Common myeloid progenitor, CD34-positive (primary cell): ENCODE data around the gene PAX5.
"Not testable (repeated sequence)": the region's sequence is repeated elsewhere in the genome, so short reads cannot be mapped to it uniquely, and the experiment has no call there.

Source experiments
- CTCF ChIA-PET: fragments of 350-600 bp; sonication (Branson Sonifier 250); formaldehyde crosslinking; loops from one replicate; lab custom pipeline; 2021; ENCODE audit warnings: antibody characterized with exemption; lab: Charles Lee
- POLR2A ChIA-PET: fragments of 350-600 bp; sonication (Branson Sonifier 250); formaldehyde crosslinking; loops from one replicate; lab custom pipeline; 2021; ENCODE audit warnings: antibody characterized with exemption; lab: Charles Lee
- DNase-seq, 3 donors: peaks; one replicate each; pipeline versions ENCODE4 v3.0.0 to v3.0.0-alpha.2; 2013
- H3K27ac ChIP-seq, 2 experiments: 1 replicate in 1 of 2; 2 replicates in 1 of 2; pipeline ENCODE4 v1.7.0; 2013; ENCODE audit warnings: inconsistent platforms in 2 of 2, low read length in 2 of 2, mild to moderate bottlenecking in 2 of 2, low read depth in 1 of 2, moderate library complexity in 1 of 2; ENCODE audit not compliant: severe bottlenecking in 2 of 2, insufficient read depth in 1 of 2, poor library complexity in 1 of 2
- H3K27me3 ChIP-seq, 5 experiments: replicated peaks in 2 of 5; 1 replicate in 3 of 5; 2 replicates in 2 of 5; pipeline versions ENCODE4 v1.6.1 to v1.7.0; 2013; ENCODE audit warnings: low read length in 4 of 5, mild to moderate bottlenecking in 2 of 5, moderate library complexity in 2 of 5, inconsistent platforms in 1 of 5; ENCODE audit not compliant: insufficient read depth in 5 of 5, control insufficient read depth in 4 of 5
- H3K36me3 ChIP-seq, 4 experiments: 1 replicate in 2 of 4; 2 replicates in 2 of 4; pipeline versions ENCODE4 v1.6.1 to v1.7.0; 2013; ENCODE audit warnings: low read length in 3 of 4, control low read depth in 1 of 4, mild to moderate bottlenecking in 1 of 4; ENCODE audit not compliant: control insufficient read depth in 4 of 4, insufficient read depth in 4 of 4
- H3K4me1 ChIP-seq, 4 experiments: 1 replicate in 3 of 4; 2 replicates in 1 of 4; pipeline versions ENCODE4 v1.6.1 to v1.7.1; 2013; ENCODE audit warnings: low read length in 3 of 4, mild to moderate bottlenecking in 3 of 4, control low read depth in 1 of 4, inconsistent platforms in 1 of 4, moderate library complexity in 1 of 4; ENCODE audit not compliant: control insufficient read depth in 4 of 4, insufficient read depth in 4 of 4; ENCODE audit errors: control extremely low read depth in 1 of 4
- H3K4me3 ChIP-seq, 7 experiments: 1 replicate in 4 of 7; 2 replicates in 3 of 7; pipeline versions ENCODE4 v1.5.1 to v1.7.0; 2013; ENCODE audit warnings: mild to moderate bottlenecking in 7 of 7, low read length in 6 of 7, moderate library complexity in 6 of 7, inconsistent platforms in 2 of 7, low read depth in 2 of 7, control low read depth in 1 of 7; ENCODE audit not compliant: insufficient read depth in 4 of 7, control insufficient read depth in 1 of 7; ENCODE audit errors: extremely low read depth in 1 of 7
- H3K9me3 ChIP-seq, 5 experiments: 1 replicate in 4 of 5; 2 replicates in 1 of 5; pipeline versions ENCODE4 v1.6.1 to v1.7.1; 2013; ENCODE audit warnings: low read length in 4 of 5, mild to moderate bottlenecking in 2 of 5, inconsistent platforms in 1 of 5, low read depth in 1 of 5, moderate library complexity in 1 of 5; ENCODE audit not compliant: control insufficient read depth in 4 of 5, insufficient read depth in 2 of 5; ENCODE audit errors: control extremely low read depth in 1 of 5
- WGBS: methylation state at CpG from one replicate; pipeline ENCODE4 v1.1.5; 2013; ENCODE audit not compliant: insufficient coverage; 5-methylcytosine and 5-hydroxymethylcytosine counted together

The PAX5 gene

GRCh38 chr9:37074790-37075189 lies 40.7 kb upstream of the PAX5 start:
- WGBS, result 100% methylated on average over 3 of the region's 4 CpGs
- CTCF ChIA-PET, H3K4me1 ChIP-seq, DNase-seq, H3K36me3 ChIP-seq, H3K4me3 ChIP-seq, H3K27me3 ChIP-seq, POLR2A ChIA-PET, H3K27ac ChIP-seq, H3K9me3 ChIP-seq: not testable (repeated sequence)

- Histone ChIP-seq H3K9me3 (no peaks in the 10 kb centered on the region), H3K27me3 (no peaks in the 10 kb centered on the region), H3K27ac (no peak overlapping the region), H3K36me3 (no peaks in the 10 kb centered on the region), H3K4me3 (peak overlapping the region in 1 of 7 experiments; percentile 16), H3K4me1 (peaks cover 0 to 23% (median 10%) of the 10 kb centered on the region in 4 experiments)
- ChIA-PET POLR2A (no interaction called here), CTCF (no interaction called here)
- peak in 2 of 3 donors; percentile 52 to 70 for DNase-seq
- WGBS, result 17% methylated on average over 3 of the region's 3 CpGs
These were observed 32.2 kb upstream of the PAX5 start for GRCh38 chr9:37066139-37066725.

- Histone ChIP-seq H3K36me3 (no peaks in the 10 kb centered on the region), H3K4me3 (no peak overlapping the region), H3K4me1 (peaks cover 0 to 23% (median 10%) of the 10 kb centered on the region in 4 experiments), H3K27ac (no peak overlapping the region), H3K9me3 (no peaks in the 10 kb centered on the region), H3K27me3 (peaks cover 0 to 6% (median 3%) of the 10 kb centered on the region in 5 experiments)
- WGBS, result 30% methylated on average over 3 of the region's 4 CpGs
- peak in 2 of 3 donors; percentile 30 to 43 for DNase-seq
- POLR2A ChIA-PET, result no interaction called here
- CTCF ChIA-PET, result interaction anchor here (1.0 to 1.4 kb wide), 2 partner anchors 18 to 21 kb away, joined by 3 to 4 read pairs; no protein-coding TSS in a partner anchor
These were observed 28.3 kb upstream of the PAX5 start for GRCh38 chr9:37062336-37062735.

- ChIA-PET POLR2A (no interaction called here), CTCF (interaction anchor here (1.0 to 1.4 kb wide), 2 partner anchors 17 to 21 kb away, joined by 3 to 4 read pairs; no protein-coding TSS in a partner anchor)
- Histone ChIP-seq H3K9me3 (no peaks in the 10 kb centered on the region), H3K4me3 (no peak overlapping the region), H3K4me1 (peaks cover 0 to 23% (median 10%) of the 10 kb centered on the region in 4 experiments), H3K27ac (no peak overlapping the region), H3K36me3 (no peaks in the 10 kb centered on the region), H3K27me3 (peaks cover 0 to 6% (median 3%) of the 10 kb centered on the region in 5 experiments)
- WGBS, result 65% methylated on average over 2 of the region's 2 CpGs
- peak; percentile 36 to 64 (median 59) for DNase-seq
These were observed 27.7 kb upstream of the PAX5 start for GRCh38 chr9:37061768-37062167.

GRCh38 chr9:37060833-37061232 lies 26.8 kb upstream of the PAX5 start:
- Histone ChIP-seq H3K4me1 (peaks cover 0 to 14% (median 4%) of the 10 kb centered on the region in 4 experiments), H3K27me3 (peaks cover 0 to 13% (median 6%) of the 10 kb centered on the region in 5 experiments), H3K9me3 (no peaks in the 10 kb centered on the region), H3K36me3 (no peaks in the 10 kb centered on the region), H3K4me3 (no peak overlapping the region), H3K27ac (no peak overlapping the region)
- ChIA-PET CTCF (no interaction called here), POLR2A (no interaction called here)
- peak; percentile 43 to 69 (median 62) for DNase-seq
- WGBS, result 87% methylated on average over 3 of the region's 4 CpGs

GRCh38 chr9:37056046-37056920 lies 22.2 kb upstream of the PAX5 start:
- ChIA-PET POLR2A (no interaction called here), CTCF (no interaction called here)
- H3K27ac ChIP-seq, result no peak overlapping the region
- H3K4me3 ChIP-seq, result no peak overlapping the region
- DNase-seq, result no peak
- 100% methylated on average over 1 of the region's 2 CpGs for WGBS
- H3K9me3 ChIP-seq, result no peaks in the 10 kb centered on the region
- peaks cover 0 to 48% (median 24%) of the 10 kb centered on the region in 5 experiments for H3K27me3 ChIP-seq
- H3K36me3 ChIP-seq, result no peaks in the 10 kb centered on the region
- no peaks in the 10 kb centered on the region for H3K4me1 ChIP-seq

- H3K9me3 ChIP-seq, H3K36me3 ChIP-seq, DNase-seq, H3K4me1 ChIP-seq, POLR2A ChIA-PET, H3K27ac ChIP-seq, H3K4me3 ChIP-seq: not testable (repeated sequence)
- 55% methylated on average over 2 of the region's 2 CpGs for WGBS
- H3K27me3 ChIP-seq, result peaks cover 0 to 65% (median 27%) of the 10 kb centered on the region in 5 experiments
- CTCF ChIA-PET, result interaction anchor here (0.8 kb wide), 1 partner anchor 10 kb away, joined by 3 read pairs; no protein-coding TSS in a partner anchor
These were observed 20.3 kb upstream of the PAX5 start for GRCh38 chr9:37054363-37054720.
